DMS153 treated with DMSO at 0.1 percent for 48 hours (cell line): ENCODE data around the gene PRKCE.

Experiments used
- DNase-seq: peaks from one replicate; lab custom pipeline; 2025; ENCODE audit not compliant: unreplicated experiment; lab: John Stamatoyannopoulos, UW

The PRKCE gene

DNA sequence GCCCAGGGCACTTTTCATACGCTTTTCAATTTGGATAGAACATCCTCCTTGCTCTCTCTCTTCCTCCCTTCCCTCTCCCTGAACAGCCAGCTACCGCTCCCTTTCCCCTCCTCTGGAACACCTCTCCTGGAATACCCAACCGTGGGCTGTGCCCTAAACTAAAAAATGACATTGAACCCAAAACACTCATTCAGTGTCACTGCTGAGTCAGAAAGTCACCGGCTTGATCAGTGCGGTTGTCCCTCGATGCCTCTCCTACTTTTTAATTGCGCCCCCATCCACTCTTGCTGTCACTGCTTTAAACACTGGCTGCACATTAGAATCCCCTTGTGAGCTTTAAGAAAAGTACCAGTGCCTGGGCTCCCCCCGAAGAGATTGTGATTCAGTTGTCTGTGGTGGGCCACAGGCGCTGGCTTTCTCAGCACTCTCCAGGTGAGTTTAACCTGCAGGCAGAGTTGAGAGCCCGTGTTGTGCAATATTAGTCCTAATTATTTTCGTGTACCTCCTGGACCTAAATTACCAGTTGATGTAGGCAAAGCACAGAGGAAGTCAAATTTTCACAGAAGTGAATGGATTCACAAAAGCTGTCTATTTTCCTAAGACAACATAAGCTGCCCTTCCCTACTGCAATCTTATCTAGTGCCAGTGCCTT lies 302.0 kb downstream of the PRKCE start:
- DNase-seq, result no peak

DNA sequence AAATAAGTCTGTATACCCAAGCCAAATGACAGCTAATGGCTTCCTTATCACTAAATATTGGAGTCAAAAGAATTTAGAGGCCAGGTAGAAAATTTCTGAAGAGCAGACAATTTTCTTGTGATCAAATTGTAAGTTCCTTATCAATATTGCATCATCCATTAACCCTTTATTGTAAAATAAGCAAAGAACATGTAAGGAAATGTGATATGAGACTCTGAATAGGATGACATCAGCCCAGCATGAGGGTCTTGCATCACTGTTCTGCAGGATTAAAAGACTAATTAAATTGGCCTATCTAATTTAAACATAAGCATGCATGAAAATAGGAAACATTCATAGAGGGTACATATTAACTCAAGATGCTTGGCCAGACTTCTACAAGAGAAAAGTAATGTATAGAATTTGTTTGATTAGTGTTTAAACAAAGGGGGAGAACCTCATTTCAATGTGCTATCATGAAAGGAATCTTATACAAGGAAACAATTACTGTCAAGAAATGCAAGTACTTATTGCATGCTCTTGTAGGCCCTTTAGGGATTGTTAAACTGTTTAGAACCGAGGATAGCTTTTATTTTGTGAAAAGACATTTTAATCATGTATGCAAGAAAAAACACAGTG lies 302.9 kb downstream of the PRKCE start:
- DNase-seq, result no peak

DNA sequence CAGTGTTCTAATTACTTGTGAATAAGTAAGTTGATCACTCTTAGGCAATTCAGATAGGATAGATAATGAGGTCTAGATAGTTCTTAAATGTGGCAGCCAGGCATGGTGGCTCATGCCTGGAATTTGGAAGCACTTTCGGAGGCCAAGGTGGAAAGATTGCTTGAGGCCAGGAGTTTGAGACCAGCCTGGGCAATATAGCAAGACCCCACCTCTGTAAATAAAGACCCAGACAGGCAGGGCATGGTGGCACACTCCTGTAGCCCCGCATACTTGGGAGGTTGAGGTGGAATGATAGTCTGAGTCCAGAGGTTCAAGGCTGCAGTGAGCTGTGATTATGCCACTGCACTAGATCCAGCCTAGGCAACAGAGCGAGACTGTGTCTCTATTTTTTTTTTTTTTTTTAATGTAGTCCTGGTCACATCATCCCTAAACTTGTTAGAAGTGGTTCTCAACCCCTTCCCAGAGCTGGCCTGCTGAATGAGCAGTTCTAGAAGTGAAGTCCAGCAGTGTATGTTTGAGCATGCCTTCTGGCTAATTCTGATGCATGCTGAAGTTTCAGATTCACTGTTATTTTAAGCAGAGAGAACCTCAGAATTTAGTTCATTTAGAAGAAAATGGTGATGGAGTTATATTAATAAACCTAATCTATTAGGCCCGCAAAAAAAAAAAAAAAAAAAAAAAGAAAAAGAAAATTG lies 306.2 kb downstream of the PRKCE start:
- DNase-seq, result no peak

DNA sequence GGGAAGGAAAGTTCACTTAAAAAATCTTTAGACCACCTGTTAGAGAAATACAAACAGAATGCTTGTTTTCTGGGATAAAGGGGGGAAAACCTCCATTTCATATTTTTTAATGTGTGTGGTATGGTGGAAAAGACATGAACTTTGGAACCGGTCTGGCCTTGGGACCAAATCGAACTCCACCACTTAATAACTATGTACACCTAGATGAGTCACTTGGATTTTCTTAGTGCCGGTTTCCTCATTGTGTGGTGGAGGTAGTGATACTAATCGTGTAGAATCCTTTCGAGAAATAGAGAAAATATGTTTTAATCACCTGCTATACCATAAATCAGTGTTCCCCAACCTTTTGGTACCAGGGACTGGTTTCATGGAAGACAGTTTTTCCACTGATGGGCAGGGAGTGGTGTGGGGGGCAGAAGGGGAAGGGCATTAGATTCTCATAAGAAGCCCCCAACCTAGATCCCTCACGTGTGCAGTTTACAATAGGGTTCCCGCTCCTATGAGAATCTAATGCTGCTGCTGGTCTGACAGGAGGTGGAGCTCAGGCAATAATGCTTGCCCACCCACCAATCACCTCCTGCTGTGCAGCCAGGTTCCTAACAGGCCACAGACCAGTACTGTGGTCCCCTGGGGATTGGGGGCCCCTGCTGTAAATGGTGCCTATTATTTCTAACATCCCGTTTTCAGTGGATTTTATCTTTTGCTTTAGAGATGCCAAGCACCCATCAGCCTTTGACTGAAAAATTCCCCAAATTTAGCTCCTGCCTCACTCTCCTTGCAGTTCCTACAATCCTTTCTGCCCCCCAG lies 308.8 kb downstream of the PRKCE start:
- DNase-seq, result no peak

DNA sequence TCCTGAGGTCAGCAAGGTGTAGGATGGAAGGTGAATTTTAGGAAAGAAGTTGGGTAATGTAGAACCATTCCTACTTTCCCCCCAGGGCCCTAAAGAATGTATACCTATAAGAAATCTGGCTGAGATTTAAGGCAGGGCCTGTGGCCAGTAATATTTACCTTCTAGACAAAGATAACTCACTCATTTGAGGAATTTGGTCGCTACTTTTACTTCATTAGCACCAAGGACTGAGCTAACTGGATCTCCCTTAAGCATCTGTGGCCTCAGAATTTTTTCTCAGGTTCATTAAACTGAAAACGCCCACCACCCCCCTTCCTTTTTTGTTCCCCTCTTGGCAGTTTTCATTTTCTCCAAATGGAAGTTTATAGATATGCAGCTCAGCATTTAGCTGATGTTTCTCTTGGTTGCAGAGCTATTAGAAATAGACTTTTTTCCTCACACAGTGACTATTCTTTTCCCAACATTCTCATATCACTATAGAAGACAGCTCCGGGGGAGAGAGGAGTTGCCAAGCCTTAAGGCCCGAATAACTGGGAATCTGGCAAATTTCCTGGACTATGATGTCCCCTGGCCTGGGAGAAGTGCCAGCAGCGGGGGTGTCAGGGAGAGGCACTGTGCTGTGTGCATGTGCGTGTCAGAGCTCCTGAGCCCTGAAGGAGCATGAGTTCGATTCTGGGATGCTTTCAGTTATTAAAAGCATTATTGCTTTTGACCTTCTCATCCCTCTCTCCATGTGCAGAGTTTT lies 310.9 kb downstream of the PRKCE start:
- DNase-seq, result no peak

DNA sequence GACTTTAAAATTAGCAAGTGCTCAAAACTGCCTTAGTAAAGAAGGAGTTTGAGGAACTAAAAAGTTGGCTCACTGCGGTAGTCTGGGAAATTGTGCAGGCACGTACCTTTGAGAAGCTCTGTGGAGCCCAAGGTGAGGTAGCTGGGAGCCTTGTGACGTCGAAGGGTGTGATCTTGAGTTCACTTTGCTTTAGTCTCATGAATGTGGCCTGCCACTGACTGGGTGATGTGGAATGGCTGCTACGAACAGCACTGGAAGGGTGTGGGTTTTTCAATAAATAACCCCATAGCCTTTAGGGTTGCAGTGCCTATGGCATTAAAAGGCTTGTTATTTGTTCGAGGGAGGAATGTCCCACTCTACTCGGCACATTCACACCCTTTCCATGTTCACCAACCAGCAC lies 312.3 kb downstream of the PRKCE start:
- no peak for DNase-seq

DNA sequence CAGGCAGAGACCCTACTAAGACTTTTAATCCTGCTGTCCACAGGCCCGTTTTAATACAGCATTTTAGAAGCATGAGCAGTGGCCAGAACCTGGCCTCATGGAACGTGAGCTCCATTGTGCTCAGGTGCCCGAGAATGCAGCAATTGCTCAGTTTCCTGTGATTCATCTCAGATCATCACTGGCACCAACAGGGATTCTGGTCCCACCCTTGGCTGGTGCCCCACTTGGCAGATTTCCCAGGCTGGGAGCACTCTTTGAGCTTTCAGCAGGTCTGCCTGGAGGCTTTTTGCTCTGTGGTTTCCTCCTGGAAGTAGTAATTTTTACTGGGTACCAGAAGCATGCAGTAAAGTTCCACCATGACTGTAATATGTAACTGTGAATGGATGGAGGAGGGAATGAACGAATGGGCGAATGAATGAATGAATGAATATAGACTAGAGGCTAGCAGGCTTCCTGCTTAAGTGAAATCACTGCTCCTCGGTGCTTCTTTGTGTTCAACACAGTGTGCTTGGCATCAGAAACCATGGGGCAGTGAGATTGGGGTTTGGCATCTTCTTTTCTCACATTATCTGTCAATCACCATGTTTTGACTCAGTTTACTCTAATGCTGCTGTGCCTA lies 312.9 kb downstream of the PRKCE start:
- DNase-seq, result peak; percentile 39

DNA sequence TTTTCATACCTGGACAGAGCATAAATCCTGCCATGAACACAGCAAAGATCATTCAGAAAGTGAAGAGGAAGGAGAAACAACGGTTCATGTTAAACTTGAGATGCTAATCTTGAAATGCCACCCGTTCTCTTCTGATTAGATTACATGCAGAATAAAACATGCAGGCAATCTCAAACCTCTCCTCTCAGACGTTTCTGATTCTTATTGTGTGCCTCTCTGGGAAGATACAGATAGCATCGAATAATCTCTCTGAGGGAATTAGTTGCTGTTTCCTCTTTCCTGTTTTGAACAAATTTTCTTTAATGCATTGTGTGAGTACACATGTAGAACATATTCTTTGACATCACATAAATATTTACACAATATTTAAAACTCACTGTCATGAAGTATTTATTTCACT lies 313.4 kb downstream of the PRKCE start:
- DNase-seq, result no peak

DNA sequence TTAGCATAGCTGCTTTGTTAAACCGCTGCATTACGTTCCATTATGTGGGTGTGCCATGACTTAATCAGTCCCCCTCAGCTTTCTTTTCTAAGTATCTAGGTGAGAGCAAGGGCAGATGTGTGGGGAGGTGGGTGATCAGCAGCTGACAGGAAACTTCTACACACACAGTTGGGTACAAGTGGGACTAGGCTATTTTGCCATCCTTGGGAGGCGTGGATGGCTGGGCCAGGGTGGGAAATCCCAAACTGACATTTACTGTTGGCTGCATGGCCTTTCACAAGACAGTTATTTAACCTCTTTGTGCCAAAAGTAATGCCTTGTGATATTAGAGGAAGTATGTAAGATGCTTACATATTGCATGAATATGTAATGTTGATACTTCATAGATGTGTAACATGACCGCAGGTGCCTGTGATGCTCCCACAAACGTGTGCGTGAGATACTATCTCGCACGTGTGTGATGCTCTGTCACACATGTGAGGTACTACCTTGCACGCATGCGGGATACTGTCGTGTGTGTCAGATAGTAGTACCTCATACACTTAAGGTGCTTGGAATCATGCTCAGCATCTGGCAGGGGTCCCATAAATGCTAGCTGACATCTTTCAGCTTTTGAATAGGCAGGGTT lies 314.5 kb downstream of the PRKCE start:
- no peak for DNase-seq

DNA sequence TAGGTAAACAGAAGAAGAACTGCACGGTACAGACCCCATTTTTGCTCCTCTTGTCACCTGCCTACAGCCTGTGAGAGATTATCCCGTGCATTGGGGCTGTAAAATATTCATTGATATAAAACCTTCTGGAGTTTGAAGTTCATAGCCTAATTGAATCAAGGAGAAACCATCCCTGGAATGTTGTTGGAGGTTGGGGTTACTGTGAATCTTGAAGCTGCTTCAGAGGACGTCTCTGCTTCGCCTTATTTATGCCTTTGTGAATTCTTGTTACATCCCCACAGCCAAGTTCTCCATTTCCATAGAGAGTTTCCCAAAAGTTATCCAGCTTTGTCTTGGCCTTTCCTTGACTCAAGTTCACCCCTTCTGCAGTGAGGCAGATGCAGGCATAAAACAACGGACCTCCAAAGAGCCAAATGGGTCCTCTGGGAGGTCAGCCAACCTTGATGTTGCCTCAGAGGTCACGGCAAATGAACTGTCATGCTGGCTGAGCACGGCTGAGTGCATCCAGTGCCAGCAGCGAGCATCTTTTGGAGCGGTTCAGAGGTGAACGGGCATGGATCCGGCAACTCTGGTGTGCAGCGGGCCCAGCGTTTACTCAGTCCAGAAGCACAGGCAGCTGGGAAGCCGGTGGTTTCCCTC lies 317.6 kb downstream of the PRKCE start:
- no peak for DNase-seq

DNA sequence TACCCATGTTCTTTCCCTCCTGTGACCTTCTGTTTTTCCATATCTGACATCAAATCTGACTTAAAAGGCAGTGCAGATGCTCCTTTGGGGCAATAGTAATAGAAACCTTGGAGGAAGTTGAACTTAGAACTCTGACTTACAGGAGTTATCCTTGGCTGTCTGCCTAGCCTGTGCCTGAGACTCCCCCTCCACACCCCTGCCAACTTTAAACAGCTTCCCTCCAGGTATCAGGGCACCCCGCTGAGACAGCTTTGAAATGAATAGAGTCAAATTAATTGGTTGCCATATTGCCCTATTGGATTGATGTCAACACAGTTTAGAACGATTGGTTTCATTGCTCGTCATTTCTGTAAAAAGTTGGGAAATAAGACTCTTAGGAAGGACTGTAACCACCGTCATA lies 322.0 kb downstream of the PRKCE start:
- DNase-seq, result no peak

DNA sequence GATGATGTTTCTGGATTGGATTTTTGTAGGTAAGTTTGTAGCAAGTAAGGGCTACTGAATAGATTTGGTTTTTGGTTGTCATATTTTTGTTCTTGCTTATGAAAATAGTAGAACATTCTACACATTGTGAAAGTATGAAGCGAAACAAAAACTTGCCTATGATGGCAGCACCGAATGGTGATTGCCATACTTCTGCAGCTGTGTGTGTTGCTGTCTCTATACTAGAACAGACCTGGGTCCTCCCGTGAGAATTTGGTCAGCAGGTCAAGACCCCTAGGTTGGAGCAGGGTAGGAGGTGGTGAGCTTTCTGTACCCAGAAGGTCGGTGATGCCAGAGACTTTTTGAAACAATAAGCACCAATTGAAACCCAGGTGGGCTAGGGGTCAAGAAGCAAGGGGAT lies 322.6 kb downstream of the PRKCE start:
- DNase-seq, result no peak

DNA sequence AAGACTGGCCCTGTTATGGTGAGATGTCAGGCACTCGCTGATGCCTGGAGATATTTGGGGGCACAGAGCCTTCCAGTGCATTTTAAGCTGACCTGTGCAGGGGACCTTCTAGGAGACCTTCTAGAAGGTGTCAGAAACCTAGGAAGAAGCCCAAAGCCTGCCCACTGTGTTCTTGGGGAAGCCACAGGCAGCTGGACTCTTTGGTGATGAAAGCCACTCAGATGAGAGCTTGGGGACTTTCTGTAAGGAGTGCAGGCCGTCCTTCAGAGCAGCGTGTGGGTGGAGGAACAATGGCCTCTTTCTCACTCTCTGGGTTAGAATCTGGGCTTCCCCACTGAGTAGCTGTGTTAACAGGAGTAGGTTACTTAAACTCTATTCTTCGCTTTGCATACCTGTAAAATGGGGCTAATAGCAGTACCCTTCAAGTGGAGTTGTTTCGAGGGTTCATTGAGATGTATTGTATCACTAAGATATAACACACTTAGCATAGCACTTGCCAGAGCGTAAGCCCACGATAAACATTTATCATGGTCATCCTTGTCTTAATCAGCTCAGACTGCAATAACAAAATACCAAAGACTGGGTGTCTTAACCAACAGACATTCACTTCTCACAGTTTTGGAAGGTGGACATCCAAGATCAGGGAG lies 323.4 kb downstream of the PRKCE start:
- no peak for DNase-seq

DNA sequence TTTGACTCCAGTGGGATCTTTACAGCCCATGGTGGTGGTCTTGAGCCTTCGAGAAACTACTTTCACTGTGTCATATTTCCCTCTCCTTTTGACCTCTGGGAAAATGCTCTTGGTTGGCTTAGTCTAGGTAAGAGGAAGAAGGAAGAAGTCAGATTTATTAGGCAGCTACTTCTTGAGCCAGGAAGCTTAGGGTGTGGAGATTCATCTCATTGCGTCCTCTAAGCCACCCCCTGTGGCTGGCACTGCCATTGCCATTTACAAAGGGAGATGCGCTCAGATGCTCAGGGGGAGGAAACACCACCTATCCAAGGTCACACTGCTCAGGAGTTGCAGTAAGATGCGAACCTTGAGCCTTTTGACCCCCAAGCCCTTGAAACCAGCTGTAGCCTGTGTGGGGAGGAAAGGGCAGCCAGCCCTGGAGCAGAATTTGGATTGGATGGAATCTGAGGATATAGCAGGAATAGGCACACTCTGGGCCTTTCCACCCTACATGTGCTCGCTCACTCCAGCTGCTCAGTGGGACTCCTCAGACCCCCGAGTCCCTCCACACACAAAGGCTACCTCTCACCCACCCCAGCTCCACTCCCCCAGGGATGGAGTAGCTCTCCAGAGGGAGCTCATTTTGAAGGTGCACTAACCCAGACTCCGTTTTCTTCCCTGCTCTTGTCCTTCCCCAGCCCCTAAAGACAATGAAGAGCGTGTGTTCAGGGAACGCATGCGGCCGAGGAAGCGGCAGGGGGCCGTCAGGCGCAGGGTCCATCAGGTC lies 324.5 kb downstream of the PRKCE start:
- no peak for DNase-seq

DNA sequence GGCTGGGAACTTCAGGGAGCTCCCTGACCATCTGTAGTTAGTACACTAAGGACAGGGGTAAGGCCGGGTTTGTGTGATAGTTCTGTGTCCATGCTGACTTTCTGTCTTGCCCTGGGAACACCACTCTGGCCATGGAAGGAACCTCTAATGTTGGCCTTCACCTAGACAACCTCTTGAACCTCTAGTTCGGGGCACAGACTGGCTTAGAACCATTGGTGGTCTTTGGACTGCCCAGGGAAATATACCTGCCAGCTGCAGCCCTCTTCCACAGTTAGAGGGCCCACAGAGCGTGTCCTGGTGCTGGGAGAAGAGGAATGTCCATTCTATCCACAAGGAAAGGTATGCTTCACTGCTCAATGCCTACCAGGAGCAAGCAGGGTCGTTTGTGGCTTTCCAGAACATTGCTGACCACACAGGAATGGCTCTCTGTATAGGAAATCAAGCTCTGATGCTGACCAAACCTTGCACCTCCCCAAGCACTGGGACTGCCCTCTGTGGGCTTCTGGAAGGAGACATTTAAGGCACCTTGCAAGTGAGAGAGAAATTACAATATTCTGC lies 326.9 kb downstream of the PRKCE start:
- no peak for DNase-seq

DNA sequence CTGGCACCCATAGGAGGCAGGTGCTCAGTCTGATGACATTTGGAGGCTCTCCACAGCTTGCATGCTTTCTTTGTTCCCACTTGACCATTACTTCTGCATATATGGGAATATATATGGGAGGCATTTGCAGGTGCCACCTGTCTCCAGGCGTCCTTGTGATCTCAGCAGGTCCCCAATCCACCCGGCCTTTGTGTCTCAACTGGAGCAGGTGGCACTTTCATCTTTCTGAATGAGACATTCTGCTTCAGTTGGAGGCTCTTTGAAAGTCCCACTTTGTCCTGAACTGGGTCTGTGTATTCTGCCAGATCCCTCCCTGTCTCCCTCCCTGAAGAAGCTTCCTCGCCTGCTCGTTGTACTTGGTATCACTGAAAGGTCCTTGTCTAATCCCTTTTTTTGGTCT lies 327.6 kb downstream of the PRKCE start:
- DNase-seq, result no peak

DNA sequence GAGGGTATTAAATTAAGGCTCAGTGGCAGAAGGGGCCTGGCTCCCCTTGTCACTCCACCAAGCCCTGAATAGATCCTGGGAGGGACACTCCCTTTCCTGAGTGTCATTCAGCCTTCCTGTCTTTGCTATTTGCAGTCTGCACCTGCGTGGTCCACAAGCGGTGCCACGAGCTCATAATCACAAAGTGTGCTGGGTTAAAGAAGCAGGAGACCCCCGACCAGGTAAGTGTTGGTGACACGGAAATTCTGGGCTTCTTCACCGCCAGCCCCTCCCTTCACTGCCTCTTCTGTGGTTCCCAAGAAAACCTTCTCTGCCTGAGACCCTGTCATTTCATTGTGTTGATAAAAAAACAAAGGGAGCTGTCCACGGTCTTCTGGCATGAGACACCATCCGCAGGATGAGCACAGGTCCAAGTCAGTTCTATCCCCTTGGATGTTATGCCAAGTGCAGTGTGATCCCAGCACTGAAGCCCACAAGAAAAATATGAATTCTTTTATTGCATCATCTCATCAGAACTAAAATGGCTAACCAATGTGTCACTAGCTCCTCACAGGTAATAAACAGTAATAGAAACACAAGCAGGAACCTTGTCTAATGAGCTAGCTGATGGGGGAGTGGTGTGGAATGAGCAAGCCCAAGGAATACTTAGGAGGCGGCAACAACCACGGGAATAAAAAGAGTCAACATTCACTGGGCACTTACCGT lies 328.8 kb downstream of the PRKCE start:
- no peak for DNase-seq
